GM18508 (cell line): ENCODE measurements around the gene PAN2.
A peak's percentile ranks its signal among the peaks of the same experiment; 100 is the strongest.
"Not testable (repeated sequence)": the region's sequence is repeated elsewhere in the genome, so short reads cannot be mapped to it uniquely, and the experiment has no call there.

Experiments used
- ATAC-seq: cut with Tn5 transposase; IDR thresholded peaks from one replicate; pipeline ENCODE4 v1.9.1; 2021; ENCODE audit warnings: moderate number of reproducible peaks; ENCODE audit not compliant: insufficient read depth, unreplicated experiment

Gene PAN2

DNA sequence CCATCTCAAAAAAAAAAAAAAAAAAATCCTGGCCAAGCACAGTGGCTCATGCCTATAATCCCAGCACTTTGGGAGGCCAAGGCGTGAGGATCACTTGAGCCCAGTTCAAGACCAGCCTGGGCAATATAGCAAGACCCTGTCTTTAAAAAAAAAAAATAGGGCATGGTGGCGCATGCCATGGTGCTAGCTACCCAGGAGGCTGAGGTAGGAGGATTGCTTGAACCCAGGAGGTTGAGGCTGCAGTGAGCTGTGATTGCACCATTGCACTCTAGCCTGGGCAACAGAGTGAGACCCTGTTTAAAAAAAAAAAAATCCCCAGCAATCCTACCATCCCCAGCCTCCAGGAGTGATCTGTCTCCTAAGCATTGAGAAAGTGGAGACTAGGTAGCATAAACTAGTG is 8.5 kb upstream of the PAN2 start:
- ATAC-seq, result not testable (repeated sequence)

DNA sequence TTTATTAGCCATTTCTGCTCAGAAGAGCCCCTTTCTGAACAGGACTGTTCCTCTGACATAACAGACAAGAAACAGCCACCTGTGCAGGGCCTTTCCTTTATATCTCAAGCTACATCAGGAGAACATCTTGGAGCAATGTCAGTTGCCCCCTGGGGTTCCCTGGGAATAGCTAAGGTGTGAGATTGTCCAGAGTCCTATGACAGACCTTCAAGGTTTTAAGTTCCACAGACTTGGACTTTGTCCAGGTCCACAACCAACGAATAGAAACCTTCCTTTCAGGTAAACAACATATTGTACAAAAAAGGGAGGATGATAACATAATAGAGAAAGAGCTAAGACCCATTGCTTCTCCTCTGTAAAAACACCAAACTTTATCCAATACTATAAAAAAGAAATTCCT is 7.8 kb upstream of the PAN2 start:
- ATAC-seq, result no peak

DNA sequence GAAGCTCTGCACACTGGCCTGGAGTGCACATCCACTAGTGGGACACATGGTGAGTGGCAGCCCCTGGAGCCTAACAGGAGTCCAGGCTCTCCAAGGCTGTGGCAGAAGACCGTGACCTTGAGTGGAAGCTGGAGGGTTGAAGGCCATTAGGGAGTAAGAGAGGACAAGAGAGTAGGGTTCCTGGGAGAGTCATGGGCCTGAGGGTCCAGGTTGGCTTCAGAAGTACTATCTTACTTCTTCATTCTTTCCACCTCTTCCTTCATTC is 5.3 kb upstream of the PAN2 start:
- ATAC-seq, result no peak

DNA sequence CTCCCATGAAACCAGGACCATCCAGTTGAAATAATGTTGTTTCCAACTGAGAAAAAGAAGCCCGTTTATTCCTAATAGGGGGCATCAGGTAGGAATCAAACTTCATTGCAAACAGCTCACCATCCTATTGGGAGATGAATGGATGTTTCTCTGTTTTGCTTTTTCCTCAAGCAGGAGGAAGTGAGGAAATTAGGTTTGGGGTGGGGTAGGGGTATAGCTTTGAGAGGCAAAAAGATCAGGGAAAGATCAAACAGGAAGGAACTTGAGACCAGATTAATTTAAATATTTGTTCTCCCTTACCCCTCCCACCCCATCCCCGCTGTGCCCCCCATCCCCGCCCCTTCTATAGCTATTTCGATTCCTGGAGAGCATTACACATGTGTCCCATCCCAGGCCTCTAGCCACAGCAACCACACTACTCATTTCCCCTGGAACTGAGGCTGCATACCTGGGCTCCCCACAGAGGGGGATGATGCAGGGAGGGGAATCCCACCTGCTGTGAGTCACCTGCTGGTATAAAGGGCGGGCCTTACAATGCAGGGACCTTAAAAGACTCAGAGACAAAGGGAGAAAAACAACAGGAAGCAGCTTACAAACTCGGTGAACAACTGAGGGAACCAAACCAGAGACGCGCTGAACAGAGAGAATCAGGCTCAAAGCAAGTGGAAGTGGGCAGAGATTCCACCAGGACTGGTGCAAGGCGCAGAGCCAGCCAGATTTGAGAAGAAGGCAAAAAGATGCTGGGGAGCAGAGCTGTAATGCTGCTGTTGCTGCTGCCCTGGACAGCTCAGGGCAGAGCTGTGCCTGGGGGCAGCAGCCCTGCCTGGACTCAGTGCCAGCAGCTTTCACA is 4.7 kb upstream of the PAN2 start, which contains the start of gene IL23A:
IL23A (plus strand) TSS at position 577 of the 850 bp plus-strand sequence; CDS start at position 738, 161 bp downstream.
- ATAC-seq, result peak; percentile 38

DNA sequence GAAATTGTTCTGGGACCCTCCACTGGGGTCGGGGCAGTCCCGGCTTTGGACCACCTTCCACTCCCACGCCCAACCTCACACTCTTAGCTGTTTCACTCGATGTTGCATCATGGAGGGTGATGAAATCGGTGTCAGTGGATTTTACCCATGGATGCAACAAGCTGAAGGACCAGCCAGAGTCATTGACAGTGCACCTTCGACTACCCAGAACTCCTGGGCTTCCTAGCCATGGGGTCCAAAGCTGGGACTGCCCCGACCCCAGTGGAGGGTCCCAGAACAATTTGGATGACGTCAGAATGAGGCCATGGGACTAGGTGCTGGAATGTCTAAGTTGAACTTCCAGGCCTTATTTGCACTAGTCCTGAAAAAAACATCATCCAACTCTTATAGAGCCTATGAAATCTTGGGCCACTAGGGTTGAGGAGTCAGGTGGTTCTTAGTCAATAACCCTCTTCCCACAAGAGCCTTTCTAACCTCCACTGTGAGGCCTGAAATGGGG is 4.0 kb upstream of the PAN2 start:
- no peak for ATAC-seq

DNA sequence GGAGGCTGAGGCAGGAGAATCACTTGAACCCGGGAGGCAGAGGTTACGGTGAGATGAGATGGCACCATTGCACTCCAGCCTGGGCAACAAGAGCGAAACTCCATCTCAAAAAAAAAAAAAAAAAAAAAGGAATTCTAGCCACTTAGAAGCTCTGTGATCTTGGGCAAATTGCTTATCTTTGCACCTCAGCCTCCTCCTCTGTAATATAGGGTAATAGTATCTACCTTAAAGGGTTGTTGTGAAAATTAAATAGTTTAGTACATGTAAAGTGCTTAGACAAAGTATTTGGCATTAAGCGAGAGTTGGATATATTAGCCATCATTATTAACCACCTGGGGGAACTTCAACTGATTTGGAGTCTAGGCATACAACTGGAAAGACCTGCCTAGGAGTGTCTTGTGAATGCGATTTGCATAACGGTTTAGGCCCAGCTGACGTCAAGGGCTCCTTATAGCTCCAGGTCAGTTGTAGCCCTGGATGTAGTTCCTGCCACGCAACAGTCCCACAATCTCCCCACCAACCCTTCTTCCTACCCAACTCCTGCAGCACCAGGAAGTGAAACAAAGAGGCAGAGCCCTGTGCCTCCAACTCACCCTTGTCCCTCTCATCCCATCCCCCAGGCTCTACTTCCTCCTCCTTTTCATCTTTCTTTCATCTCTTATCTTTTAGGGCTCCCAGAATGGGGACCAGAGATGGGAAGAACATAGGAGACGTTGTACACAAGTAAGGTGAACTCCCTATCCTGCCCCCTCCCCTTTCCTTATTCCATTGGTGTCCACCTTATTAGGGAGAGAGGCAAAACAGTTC is 2.8 kb upstream of the PAN2 start:
- no peak for ATAC-seq

DNA sequence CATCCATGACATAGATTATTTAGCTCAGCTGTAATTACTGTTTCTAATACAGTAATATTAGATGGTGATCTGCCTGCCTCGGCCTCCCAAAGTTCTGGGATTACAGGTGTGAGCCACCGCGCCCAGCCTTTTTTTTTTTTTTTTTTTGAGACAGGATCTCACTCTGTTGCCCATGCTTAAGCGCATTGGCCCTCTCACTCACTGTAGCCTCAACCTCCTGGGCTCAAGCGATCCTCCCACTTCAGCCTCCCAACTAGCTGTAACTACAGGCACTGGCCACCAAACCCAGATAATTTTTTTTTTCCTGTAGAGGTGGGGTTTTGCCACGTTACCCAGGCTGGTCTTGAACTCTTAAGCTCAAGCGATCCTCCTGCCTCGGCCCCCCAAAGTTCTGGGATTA is 1.7 kb upstream of the PAN2 start:
- ATAC-seq, result not testable (repeated sequence)

DNA sequence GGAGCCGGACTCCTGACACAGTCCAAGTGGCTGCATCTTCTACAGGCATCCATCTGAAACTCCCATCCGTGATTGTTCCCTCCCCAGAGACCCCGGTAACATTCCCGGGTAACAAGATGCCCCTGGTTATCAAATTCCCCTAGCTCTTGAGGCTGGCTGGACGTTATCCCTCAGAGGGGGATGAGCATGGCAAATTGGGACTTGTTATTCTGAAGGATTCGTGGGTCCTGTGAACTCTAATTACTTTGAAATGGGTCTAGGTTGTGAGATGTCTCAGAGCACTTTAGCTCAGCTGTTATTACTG is 642 bp upstream of the PAN2 start:
- ATAC-seq, result no peak

DNA sequence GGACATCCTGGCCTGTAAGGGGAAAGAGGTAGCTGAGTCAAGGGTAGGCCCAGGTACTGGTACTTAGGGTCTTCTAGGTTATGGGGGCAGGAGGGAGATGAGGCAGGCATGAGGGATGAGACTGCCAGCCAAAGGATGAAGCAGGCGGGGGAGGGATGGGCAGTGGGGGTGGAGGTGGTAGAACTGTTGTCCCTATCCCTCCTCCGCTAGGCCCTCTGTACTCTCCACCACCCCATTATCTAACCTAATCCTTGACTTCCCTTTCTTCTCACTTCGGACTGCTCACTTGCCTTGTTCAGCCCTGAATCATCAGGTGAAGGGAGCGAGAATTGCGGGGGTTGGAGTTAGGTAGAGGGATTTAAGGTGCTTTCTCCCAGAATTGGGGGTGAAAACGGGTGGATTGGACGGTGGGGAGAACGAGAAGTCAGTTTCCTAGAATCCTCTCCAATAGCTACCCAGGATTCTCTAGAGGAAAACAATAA is 562 bp downstream of the PAN2 start:
- no peak for ATAC-seq

DNA sequence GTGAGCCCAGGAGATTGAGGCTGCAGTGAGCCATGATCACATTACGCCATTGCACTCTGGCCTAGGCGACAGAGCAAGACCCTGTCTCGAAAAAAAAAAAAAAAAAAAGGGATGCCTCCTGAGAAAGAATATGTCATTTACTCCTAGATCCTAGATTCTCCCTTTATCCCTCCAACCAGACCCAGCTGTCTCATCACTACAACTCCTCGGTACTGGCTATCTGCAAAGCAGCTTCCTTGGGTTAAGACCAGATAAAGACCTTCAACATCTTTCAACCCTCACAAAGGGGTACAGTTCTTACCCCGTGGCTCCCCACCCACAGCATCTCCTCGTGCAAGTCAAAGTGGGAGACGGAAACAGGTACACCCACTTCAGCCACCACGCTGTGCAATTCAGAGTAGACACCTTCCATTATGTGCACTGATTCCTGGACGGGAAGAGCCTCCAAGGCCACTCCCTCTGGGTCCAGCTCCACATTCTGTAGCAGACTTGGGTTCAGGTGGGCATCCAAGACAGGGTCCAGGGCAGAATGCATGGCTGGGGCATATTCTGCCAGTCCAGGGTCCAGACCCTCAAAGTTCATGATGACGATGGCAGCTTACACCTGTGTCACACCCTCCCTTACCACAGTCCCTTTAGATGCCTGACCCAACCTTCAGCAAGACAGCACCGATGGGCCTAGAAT is 1.1 kb downstream of the PAN2 start:
- ATAC-seq, result no peak

DNA sequence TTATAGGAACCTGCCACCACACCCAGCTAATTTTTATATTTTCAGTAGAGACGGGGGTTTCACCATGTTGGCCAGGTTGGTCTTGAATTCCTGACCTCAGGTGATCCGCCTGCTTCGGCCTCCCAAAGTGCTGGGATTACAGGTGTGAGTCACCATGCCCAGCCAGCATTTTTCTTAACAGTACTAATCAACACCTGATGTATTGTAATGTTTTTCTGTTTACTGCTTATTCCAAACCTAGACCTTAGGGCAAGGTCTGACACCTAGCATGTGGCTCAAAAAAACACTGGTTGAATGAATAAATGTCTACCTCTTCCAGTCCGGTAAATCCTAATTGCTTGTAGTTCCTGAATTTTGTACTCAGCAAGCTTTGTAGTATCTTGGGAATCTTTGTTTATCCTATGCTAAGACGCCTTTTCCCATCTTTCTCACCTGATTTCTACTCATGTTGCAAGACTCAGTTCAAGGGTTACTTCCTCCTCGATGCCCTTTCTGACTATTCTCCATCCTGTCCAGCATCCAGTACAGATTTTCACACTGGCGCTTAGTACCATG is 2.8 kb downstream of the PAN2 start:
- no peak for ATAC-seq

DNA sequence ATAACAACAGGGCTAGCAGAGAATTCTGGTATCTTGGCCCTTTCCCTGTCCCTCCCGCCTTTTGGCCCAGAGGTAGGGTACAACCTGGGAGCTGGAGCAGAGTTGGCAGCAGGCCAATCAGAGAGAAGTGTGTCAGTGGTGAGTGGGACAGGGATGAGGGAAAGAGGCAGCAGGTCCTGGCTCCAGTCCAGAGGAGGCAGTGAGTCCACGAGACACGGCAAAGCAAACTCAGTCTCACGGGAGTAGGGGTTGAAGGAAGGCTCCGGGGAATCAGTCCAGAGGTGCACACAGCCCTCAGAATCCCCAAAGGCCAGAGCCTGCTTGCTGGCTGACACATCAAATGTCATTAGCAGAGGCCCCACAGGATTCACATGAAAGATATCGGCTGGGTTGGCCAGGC is 7.3 kb downstream of the PAN2 start:
- ATAC-seq, result no peak

DNA sequence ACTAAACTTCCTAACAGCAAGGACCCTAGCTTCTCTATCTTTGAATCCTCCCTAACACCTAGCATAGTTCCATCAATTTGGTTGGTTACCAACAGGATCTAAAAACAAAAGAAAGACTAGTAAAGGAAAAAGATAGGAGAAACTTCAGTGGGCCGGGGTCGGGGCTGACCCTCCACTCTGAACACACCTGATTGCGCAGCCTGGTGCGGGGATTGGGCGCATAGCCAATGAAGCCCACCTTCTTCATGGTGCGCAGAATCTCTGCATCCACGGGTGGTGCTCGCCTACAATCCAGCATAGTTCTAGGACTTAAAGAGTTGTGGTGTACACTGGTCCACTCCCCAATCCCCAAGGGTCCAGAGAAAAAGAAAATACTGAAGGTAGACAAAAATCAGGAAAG is 7.7 kb downstream of the PAN2 start:
- no peak for ATAC-seq

DNA sequence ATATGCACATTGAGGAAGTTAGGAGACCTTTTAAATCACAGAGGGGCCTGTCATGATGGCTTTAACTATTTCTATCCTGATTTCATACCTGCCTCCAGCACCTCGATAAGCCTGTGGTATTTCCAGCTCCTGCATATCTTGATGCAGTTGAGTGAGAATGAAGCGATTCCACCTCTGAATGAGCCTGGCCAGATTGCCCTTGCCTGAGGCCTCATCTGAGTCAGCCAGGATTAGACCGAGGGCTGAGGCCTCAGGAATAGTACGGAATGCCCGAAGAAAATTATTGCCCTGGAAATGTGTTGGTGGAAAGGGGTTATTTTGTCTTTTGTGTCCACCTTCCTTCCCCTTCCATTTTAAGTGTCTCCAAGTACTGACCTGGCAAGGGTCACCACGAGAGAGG is 9.6 kb downstream of the PAN2 start:
- no peak for ATAC-seq

DNA sequence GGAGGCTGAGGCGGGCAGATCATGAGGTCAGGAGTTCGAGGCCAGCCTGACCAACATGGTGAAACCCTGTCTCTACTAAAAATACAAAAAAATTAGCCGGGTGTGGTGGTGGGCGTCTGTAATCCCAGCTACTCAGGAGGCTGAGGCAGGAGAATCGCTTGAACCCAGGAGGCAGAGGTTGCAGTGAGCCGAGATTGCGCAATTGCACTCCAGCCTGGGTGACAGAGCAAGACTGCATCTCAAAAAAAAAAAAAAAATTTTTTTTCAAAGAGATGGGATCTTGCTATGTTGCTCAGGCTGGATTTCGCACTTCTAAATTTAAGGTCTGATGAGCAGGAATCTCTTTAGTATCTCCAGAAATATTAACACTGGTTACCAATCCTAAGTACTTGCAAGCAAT is 12.2 kb downstream of the PAN2 start:
- not testable (repeated sequence) for ATAC-seq

DNA sequence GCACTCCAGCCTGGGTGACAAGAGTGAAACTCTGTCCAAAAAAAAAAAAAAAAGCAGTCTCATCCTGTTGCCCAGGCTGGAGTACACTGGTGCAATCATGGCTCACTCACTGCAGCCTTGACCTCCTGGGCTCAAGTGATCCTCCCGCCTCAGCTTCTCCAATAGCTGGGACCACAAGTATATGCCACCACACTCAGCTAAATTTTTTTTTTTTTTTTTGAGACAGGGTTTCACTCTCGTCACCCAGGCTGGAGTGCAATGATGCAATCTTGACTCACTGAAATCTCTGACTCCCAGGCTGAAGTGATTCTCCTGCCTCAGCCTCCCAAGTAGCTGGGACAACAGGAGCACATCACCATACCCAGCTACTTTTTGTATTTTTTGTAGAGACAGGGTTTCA is 12.8 kb downstream of the PAN2 start:
- no peak for ATAC-seq

DNA sequence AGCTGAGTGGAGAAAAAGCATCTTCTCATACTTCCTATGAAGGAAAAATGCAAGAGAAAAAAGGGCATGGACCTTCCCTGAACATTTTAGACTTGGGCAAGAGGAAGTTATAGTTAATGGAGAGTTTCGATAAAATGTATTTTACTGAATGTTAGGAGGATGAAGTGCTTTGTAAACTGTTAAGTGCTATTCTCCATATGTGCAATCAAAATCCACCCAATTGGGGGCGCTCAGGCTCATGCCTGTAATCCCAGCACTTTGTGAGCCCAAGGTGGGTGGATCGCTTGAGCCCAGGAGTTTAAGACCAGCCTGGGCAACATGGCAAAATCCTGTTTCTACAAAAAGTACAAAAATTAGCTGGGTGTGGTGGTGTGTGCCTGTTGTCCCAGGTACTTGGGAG is 16.1 kb downstream of the PAN2 start:
- ATAC-seq, result no peak

DNA sequence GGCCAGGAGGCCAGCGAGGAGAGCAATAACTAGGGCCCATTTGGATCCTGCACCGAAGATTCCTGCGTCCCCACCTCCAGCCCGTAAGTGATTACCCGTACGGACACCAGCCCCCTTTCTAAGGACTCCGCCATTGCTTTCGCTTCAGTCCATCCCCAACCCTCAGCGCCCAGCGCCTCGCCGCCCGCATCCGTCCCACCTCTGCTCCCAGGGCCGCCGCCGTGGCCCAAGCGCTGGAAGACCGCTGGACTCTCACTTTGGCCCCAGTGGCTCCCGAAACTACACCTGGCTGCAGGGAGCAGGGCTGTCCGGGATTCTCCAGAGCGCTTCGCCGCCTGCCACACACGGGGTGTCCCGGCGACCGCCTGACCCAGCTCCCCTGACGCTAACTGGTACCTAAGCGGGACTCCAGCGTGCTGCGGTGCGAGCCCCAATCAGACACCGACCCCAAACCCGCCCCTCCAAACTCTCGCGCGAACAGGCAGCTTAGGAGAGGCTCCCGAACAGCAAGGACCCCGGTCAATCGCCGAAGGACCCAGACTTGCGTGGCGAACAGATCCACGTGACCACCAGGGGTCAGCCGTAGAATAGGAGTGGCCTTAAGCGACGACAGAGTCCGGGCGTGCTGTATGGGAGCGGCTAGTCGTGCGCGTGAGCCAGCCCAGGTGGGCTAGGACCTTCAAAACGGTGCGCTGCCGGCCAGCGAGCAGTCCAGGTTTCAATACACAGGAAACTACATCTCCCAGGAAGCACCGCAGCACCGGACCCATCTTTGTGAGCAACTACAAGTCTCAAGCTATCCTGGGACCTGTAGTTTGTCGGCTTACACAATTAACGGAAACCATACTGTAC is 18.0 kb downstream of the PAN2 start, which contains the start of gene CNPY2:
CNPY2 (minus strand) TSS at position 367 of the 852 bp plus-strand sequence. CDS start 771 bp downstream, outside the sequence.
- peak; percentile 85 for ATAC-seq

DNA sequence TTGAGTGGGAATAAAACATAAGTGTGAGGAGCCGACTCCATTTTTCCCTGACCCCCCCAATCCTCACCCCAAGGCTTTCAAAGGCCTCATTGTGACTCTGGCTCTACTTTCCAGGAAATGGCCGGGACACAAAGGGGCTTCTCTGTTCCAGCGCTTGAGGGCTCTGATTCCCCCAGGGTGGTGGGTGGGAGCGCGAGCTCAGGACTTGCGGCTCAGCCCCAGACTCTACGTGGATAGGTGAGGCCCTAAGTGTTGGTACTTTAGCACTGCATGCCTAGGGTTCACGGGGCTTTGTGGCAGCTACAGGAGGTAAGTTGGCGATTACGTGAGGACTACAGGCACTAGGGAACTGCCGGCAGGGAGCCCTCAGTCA is 18.6 kb downstream of the PAN2 start:
- no peak for ATAC-seq

DNA sequence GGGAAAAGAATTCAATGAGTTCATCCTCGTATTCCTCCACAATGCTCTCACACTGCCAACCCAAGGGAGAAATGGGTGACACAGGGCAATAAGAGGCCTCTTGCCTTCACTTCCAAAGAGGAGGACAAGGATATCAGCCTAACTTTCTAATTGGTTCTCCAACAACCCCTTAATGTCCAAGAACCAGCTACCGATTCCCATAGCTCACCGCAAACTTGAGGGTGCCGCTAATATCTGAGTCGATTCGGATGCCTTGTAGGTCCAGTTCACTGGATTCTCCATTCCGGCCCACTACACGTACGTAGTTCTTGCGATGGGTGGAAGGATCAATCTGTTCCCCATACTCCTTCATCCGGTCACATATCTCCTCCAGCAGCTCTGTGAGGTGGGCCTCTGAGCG is 22.8 kb downstream of the PAN2 start:
- ATAC-seq, result no peak
